Esophagus squamous epithelium (tissue), 4 donors: ENCODE measurements around the gene KLF8.

Source experiments
- POLR2A ChIP-seq, 4 donors: fragments of 450-650 bp; IDR thresholded peaks; one replicate each; pipeline ENCODE4 v1.6.1; 2017; ENCODE audit warnings: antibody characterized with exemption in 4 of 4, mild to moderate bottlenecking in 4 of 4, moderate library complexity in 3 of 4
- TF ChIP-seq, protein P1 (sequence below), 6 experiments: fragments of 450-650 bp in 4 of 6; fragments of 200-600 bp in 2 of 6; sonication (generic) in 2 of 6; IDR thresholded peaks; one replicate each; pipeline ENCODE4 v1.5.1; 2016 to 2019; ENCODE audit warnings: antibody characterized with exemption in 6 of 6, mild to moderate bottlenecking in 4 of 6, moderate library complexity in 4 of 6

DNA sequence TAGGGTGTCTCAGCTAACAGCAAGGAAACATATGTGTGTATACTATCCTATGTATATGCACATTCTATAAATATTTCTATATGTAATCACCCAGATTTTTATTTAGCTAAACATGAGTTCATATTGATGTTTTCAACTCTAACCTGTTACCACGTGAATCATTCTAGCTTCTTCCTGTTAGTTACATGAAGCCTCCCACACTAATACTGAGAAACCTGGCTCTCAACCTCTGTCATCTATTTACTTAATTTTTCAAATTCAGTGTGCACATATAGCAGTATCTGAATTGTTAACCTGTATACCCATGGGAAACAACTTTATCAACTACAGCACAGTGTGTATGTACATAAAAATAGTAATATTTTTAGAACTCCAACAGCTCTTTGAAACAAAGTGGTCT, 57.3 kb downstream of the KLF8 start:
- TF ChIP-seq, protein P1, sequence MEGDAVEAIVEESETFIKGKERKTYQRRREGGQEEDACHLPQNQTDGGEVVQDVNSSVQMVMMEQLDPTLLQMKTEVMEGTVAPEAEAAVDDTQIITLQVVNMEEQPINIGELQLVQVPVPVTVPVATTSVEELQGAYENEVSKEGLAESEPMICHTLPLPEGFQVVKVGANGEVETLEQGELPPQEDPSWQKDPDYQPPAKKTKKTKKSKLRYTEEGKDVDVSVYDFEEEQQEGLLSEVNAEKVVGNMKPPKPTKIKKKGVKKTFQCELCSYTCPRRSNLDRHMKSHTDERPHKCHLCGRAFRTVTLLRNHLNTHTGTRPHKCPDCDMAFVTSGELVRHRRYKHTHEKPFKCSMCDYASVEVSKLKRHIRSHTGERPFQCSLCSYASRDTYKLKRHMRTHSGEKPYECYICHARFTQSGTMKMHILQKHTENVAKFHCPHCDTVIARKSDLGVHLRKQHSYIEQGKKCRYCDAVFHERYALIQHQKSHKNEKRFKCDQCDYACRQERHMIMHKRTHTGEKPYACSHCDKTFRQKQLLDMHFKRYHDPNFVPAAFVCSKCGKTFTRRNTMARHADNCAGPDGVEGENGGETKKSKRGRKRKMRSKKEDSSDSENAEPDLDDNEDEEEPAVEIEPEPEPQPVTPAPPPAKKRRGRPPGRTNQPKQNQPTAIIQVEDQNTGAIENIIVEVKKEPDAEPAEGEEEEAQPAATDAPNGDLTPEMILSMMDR (IDR thresholded peaks at IDR 0.05): no peak
- no peak for TF ChIP-seq POLR2A (IDR thresholded peaks at IDR 0.05)
